Astrocyte of the hippocampus (primary cell): Measurements from ENCODE around the gene PCK2.
"Not testable (repeated sequence)": the region's sequence is repeated elsewhere in the genome, so short reads cannot be mapped to it uniquely, and the experiment has no call there.

Source experiments
- DNase-seq: peaks from one replicate; pipeline ENCODE4 v3.0.0; 2011; ENCODE audit warnings: low read depth, low spot score

Gene PCK2

DNA sequence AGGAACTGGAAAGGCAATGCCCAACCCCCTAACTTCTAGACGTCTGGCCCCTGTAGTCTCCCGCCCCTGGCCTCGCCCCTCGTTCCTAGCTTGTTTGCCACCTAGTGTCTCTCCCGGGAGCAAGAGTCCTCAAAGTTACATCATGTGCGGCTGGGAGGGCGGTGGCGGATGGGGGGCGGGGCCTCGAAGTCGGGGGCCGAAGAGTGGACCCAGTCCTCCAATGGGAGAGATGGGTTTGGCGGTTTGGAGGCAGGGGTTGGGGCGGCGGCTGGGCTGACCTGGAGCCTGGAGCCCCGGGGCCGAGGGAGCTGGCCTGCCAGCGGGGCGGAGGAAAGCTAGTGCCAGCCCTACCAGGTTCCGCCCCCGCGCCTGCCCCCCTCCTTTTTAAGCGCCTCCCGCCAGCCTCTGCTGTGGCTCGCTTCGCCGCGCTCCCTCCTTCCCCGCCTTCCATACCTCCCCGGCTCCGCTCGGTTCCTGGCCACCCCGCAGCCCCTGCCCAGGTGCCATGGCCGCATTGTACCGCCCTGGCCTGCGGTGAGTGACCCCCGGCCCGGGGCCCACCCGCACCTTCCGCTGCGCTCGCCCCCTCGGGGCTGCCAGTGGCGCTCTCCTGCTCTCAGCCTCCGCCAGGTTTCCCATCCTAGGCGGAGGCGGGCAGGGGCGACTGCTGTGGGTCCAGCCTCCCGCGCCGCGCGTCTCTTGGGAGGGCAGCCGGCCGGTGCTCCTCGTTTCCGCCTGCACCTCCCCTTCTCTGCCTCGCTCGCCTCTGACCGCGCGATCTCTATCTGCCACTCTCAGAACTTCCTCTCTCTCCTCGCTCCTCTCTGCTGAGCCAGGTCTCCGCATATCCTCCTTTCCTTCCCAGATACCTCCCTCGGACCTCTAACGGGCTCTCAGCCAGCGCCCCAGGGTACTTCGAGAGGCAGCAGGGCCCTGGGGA lies at the start of gene PCK2:
Gene PCK2 (plus strand): TSS at position 411 of the 940 bp plus-strand sequence. CDS start 95 bp downstream, at position 506.
- peak; percentile 87 for DNase-seq

DNA sequence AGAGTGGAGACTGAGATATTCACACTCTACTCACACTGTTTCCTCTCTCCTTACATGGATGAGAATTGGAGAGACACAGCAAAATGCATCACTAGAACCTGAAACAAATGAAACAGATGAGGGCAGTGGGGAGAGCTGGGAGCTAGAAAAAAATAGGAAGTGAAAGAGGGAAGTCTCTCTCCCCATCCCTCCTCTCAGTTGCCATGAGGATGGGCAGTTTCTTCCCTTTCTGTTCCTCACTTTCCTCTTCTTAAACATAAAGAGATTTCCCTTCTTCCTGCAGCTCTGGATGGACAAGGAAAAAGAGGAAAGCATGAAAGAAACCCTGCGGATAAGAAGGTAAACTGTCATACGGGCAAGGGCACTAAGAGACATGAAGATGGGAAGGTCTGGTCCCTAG lies 45.1 kb upstream of the PCK2 start:
- DNase-seq = not testable (repeated sequence)

DNA sequence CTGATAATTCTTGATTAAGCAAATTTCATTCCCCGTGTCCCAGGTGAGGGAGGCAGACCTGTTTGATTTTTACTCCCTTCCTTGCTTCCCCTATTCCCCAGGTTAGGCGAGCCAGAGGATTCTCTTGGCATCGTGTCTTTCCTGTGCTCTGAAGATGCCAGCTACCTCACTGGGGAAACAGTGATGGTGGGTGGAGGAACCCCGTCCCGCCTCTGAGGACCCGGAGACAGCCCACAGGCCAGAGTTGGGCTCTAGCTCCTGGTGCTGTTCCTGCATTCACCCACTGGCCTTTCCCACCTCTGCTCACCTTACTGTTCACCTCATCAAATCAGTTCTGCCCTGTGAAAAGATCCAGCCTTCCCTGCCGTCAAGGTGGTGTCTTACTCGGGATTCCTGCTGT lies 43.4 kb upstream of the PCK2 start:
- DNase-seq = not testable (repeated sequence)

DNA sequence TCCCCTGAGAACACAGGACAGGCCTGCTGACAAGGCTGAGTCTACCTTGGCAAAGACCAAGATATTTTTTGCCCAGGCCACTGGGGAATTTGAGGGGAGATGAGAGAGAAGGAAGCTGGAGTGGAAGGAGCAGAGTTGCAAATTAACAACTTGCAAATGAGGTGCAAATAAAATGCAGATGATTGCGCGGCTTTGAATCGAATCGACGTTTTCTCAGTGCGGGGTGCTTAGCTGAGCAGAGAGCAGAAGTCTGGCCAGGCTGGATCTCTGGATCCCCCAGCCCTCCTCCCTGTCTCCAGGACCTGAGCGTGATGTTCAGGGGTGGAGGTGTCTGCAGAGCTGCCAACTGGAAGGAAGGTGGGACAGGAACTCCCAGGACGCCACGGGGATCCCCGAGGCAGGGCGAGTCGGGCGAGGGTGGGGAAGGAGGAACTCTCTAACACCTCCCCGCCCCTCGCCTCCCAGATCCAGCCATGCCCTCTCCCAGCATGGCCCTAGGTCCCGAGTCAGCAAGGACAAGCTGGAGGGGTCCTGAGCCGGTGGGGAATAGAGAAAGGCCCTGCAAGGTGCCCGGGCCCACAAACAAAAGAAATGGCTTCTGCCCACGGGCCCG lies 42.8 kb upstream of the PCK2 start:
- no peak for DNase-seq

DNA sequence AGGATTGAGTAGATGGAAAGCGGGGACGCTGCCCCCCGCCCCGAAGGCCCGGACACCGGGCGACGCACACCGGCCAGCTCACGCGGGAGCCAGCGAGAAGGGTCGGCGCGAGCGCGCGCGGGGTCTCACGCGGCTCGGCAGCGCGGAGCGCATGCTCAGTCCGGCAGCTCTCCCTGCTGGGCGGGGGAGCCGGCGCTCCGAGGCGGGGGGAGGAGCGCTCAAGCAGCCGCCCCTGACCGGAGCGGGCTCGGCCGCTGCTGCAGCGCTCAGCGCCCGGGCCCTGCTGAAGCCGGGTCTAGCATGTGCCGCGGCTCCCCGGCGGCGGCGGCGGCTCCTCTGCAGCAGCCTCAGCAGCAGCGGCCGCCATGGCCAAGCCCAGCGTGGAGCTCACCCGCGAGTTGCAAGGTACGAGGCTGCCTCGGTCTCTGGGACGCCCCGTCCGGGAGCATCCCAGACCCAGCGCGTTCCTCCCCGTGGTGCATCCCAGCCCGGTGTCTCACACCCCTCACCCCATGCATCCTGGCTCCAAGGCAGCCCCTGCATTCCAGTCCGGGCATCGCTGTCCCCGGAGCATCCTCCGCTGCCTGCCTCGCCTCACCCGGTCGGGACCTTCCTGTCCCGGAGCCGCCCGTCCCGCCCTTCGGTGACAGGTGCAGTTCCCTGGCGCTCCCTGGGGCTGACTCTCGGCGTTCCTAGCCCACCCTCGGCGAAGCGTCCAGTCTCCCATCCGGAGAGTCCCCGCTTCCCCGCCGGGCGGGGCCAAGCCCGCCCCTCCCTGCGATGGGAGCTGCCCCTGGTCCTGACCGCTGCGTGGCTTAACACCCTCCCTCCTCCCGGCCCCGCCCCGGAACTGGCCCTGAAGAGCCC lies 42.1 kb upstream of the PCK2 start, which contains the start of gene CARMIL3:
Gene CARMIL3 (plus strand): TSS at position 221 of the 867 bp plus-strand sequence. CDS start 145 bp downstream, at position 366.
- DNase-seq = peak; percentile 83

DNA sequence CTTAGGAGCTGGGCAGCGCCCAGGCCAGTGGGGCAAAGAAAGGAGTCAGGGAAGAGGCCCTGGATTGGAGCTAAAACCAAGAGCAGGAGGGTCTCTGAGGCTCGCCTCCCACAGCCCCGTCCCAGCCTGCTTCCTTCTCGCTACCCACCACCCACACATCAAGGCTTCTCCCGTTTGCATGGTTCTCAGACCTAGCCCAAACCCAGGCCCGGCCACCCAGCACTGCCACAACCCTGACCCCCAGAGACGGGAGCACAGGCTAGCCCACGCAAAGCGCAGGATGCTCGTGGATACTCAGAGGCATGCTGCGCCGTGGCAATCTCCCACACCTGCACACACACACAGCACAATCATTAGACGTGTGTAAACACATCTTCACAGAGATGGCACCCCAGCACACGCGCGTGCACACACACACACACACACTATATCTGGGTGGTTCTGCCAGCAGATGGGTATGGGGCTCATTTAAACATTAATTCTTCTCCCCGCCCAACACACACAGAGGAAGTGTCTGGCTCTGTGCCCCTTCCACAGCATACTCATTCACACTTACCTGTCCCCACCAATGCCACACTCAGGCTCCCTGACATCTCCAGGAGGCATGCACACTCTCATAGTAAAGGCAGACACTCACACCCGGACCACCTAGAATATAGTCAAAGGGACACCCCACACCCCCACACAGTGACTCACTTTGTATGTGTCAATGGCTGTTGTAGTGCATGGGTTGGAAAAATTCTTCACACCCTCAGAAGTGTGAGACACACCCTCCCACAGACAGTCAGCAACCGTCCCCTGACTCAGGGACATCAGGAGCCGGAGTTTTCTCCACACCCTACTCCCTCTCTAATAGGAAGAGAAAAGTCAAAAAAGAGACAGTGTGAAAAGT lies 41.2 kb upstream of the PCK2 start:
- no peak for DNase-seq

DNA sequence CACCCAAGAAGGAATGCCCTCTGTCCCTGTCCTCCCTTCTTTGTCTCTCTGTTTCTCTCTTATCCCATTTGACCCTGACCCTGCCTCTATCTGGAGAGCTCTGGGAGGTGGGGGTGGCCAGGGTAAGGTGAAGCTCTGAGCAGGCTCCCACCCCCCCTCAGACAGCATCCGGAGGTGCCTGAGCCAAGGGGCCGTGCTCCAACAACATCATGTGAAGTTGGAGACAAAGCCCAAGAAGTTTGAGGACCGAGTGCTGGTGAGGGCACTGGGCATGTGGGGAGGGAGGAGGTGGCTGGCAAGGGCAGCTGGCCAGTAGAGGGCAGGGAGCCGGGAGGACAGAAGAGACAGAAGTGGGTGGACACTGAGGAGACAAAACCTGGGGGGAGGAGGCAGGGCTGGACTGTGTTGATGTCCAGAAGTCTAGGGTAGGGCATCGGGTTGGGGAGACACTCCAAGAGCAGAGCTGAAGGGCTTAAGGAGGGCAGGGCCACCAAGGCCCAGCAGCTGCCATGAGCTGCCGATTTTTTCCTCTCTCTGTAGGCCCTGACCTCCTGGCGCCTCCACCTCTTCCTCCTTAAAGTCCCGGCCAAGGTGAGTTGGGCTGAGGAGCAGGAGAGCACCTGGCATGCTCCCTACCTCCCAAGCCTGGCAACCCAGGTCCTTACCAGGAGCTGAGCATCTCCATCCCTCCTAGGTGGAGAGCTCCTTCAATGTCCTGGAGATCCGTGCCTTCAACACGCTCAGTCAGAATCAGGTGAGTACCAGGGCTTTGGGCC lies 40.4 kb upstream of the PCK2 start:
- no peak for DNase-seq

DNA sequence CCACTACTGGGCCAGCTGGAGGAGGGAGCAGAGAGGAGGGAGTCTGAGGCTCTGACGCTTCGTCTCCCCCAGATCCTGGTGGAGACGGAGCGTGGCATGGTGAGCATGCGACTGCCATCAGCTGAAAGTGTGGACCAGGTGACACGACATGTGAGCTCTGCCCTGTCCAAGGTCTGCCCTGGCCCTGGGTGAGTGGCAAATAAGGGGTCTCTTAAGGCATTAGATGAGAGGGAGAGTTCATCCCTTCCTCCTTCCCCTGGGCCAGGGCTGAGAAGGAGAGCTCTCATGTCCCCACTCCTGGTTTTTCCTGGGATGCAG lies 39.8 kb upstream of the PCK2 start:
- no peak for DNase-seq

DNA sequence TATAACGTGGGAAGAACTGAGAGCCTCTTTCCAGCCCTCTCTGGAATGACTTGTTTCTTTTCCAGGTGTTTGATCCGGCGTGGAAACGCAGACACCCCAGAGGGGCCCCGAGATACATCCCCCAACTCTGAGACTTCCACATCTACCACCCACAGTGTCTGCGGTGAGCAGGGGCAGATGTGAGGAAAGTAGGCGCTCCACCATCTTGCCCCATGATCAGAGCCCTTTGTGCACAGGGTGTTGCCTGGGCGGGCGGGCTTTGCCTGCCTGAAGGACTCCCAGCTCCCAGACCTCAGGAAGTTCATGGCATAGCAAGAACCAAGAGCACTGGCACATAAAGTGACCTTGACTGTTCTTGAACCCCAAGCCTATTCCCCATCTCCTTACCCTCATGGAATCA lies 39.5 kb upstream of the PCK2 start:
- no peak for DNase-seq

DNA sequence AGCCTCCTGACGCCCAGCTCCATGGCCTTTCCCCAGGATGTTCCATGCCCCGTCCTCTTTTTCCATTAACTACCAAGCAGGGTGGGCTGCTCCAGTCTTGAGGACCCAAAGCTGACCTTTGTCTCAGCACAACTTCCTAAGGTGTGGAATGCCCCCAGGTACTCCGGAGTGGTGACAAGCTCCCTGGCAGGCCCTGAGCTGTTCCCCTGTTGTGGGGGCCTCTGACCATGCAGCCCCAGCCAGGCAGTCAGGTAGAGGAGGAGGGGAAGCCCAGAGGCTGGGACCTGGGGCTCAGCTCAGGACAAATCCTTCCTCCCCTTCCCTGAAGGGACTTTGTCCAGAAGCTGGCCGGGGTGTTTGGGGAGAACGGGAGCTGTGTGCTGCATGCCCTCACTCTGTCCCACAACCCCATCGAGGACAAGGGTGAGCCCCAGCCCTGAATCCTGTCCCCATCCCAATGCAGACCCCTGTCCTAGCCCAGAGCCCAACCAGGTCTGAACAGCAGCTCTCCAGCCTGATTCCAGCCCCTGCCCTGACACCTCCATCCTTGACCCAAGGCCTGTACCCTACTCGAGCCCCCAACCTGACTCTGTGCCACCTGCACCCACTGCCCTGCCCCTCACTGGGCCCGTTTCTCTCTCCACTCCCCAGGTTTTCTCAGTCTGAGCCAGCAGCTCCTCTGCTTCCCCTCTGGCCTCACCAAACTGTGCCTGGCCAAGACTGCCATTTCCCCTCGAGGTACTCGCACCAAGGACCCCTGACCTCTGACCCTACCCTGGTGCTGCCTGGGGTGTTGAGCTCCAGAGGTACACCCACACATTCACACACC lies 37.9 kb upstream of the PCK2 start:
- no peak for DNase-seq

DNA sequence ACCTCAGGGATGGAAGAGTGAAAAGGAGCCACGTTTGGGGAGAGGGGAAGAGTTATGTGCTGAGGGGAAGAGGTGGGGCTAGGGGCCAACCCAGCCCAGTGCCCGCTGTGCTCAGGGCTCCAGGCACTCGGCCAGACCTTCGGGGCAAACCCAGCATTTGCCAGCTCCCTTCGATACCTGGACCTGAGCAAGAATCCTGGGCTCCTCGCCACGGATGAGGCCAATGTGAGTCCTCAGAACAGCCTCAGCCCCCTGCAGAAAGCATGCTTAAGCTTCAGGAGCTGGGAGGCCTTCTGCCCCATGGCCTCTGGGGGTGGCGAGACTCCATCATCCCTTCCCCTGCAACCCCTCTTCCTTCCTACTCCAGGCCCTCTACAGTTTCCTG lies 37.3 kb upstream of the PCK2 start:
- DNase-seq = no peak

DNA sequence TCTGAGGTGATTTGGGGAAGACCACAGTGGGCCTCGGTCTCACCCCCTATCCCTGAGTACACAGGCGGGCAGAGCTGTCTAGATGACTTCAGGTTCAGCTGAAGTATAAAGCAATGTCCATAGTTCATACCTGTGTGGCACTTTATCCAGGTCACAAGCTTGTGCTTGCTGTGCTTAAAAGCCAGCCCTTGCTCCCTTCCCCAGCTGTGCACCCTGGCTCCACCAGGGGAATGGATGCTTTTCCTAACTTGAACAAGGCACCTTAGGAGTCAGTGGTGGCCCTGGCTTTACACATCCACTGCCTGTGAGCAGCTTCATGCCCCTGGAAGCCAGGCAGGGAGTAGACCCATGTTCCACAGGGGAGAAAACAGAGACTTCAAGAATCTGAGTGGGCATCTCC lies 36.8 kb upstream of the PCK2 start:
- DNase-seq = no peak

DNA sequence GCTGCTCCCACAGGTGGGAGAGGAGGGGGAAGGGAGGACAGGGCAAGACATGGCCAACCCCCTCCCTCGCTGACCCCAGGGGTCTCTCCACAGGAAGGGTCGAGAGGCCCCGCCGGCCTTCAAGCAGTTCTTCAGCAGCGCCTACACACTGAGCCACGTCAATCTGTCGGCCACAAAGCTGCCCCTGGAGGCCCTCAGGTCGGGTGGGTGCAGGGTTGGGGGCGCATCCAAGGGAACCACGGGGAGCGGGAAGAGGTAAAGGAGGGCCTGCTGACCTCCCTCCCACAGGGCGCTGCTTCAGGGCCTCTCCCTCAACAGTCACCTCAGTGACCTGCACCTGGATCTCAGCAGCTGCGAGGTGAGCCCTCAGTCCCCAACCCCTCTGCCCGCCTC lies 36.2 kb upstream of the PCK2 start:
- no peak for DNase-seq

DNA sequence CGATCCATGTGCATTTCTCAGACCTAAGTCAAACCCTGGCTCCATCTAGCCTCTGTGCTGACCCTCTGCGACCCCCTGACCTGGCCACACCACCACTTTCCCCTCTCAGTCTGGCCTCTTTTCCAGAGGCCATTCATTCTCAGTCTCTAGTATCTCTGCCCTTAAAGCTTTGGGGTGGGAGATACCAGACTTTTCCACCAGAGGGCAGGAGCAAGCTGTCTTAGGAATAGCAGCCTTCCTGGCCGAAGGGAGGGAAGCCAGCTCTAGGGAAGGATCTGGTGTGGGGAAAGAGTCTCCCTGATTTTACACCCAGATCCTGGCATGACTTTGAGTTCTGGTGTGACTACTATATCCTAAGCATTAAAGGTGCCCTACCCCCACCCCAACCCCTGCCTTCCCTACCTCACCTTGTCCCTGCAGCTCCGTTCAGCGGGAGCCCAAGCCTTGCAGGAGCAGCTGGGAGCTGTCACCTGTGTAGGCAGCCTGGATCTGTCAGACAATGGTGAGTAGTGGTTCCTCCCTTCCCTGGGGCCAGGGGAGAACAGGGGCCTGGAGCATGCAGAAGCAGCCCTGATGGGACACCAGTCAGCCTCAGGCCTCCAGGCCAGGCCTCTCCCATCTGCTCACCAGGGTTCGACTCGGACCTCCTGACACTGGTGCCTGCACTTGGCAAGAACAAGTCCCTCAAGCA lies 35.7 kb upstream of the PCK2 start:
- peak; percentile 81 for DNase-seq

DNA sequence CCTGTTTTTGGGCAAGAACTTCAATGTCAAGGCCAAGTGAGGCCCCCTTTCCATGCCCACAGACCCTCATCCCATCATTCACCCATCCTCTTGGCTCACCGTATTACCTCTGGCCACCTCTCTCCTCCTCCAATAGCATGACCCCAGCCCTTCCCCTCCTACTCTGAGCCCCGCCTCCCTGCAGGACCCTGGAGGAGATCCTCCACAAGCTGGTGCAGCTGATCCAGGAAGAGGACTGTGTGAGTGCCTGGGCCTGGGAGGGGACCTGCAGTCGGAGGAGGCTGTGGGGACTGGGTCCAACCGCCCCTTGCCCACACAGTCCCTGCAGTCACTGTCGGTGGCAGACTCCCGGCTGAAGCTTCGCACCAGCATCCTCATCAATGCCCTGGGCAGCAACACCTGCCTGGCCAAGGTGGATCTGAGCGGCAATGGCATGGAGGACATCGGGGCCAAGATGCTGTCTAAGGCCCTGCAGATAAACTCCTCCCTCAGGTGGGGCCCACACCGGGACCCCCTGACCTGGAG lies 35.1 kb upstream of the PCK2 start:
- no peak for DNase-seq

DNA sequence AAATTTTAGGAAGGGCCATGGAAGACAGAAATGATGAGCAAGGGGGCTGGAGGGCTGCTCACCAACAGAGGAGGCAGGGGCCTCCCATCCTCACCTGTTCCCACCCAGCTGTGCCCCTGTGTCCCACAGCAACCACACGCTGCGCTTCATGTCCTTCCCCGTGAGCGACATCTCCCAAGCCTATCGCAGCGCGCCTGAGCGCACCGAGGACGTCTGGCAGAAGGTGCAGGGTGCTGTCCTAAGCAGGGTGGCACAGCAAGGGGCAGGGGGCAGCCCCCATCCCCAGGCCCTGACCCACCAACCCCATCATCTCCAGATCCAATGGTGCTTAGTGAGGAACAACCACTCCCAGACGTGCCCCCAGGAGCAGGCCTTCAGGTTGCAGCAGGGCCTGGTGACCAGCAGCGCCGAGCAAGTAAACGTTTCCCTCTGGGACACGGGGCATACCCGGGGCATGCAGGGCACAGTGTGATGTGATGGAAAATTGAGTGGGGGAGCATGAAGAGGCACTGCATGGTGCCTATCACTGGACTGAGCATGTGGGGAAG lies 34.2 kb upstream of the PCK2 start:
- no peak for DNase-seq

DNA sequence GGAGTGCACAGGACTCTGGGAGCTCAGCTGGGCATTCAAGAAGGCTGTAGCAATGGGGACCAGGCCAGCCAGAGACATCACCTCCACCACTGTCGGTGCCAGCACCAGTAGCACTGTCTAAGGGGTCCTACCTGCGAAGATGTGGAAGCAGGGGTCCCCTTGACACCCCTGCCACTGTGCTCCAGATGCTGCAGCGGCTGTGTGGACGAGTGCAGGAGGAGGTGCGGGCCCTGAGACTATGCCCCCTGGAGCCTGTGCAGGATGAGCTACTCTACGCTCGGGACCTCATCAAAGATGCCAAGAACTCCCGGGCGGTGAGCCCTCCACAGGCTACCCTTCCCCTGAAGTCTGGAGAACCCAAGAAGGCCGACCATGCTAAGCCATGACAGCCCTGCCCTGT lies 33.7 kb upstream of the PCK2 start:
- DNase-seq = no peak
